Activated CD4-positive, alpha-beta T cell treated with anti-CD3 and anti-CD28 coated beads for 24 hours (primary cell): ENCODE data around the gene MAP4K4.

ENCODE experiments used
- DNase-seq, 2 donors: peaks; one replicate each; pipeline ENCODE4 v3.0.0-alpha.2; 2020; ENCODE audit warnings: low read depth in 2 of 2

MAP4K4 gene

DNA sequence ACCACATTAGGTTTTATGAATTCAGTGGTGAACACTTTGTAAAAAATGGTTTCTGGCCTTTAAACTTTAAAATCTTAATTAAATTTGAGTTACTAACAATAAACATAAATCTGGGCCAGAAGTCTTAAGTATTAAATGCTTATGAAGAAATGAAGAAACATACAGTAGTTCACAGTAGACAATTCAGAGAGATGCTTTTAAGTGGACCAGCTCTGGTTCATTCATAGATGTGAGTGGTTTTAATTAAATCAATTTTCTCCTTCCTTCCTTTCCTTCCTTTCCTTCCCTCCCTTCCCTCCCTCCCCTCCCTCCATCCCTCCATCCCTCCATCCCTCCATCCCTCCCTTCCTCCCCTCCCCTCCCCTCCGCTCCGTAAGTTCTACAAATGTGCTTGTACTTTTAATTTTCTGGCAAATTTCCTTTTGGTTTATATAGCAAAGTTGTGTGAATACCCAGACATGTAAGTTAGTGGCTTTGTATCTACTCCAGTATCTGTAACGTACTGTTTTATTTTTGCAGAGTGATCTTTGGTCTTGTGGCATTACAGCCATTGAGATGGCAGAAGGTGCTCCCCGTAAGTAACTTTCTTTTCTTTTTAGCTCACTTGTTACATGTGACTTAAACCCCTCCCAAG is 136.5 kb downstream of the MAP4K4 start:
- DNase-seq: no peak

DNA sequence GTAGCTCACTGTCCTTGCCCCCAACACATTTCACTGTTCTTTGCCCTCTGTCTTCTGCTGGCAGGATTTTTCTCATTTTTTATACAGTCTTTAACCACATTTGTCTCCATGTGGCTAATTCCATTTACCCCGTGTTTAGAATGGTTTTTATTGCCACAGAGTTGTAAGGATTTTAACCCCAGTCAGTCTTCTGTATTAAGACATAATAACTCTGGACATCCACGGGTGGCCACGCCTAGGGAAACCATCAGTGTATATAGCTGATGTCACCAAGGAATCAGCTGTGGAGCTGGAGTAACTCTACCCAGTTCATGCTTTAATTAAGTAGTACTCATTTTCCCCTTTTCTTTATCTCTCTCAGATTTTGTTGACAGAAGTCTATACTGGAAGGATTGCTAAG is 139.8 kb downstream of the MAP4K4 start:
- no peak for DNase-seq

DNA sequence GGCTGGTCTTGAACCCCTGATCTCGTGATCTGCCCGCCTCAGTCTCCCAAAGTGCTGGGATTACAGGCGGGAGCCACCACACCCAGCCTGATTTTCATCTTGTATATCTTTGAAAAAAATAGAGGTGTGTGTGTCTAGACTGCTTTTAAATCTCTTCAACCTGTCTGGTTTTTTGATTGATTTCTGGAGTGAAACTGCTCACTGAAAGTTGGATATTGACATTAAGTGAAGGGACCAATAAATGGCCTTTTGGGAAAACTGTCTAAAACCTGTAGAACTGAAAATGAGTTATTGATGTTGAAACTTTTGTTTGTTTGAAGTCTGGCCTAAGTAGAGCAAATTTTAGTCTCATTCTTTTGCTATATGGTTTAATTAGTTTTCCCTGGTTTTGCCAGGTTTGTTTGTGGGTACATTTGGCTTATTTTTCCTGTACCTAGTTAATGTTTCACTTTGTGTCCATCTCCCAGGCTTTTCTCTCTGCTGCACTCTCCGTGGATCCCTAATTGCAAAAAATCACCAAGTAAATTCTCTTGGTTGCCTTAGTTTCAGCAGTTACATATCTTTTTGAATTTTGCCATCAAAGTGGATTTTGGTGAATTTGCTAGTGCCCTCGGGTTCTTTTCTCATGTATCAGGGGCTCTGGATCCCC is 144.3 kb downstream of the MAP4K4 start:
- DNase-seq: no peak

DNA sequence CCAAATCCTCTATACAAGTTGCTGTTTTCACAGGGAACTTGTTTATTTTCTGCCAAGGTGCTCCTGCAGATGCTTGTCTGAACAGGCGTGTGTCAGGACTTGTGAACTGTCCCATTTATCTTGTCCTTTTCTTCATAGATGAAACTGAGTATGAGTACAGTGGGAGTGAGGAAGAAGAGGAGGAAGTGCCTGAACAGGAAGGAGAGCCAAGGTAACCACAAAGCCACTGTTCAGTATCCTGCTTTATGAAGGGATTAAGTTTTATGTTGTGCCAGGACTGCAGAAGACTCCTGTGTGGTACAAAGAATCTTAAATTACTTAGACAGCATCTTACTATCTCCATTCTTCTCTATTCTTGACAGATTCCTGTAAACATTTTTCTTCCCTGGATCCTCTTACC is 145.0 kb downstream of the MAP4K4 start:
- DNase-seq: no peak

- no peak for DNase-seq
These were observed 145.5 kb downstream of the MAP4K4 start for GRCh38 chr2:101843048-101843447.

DNA sequence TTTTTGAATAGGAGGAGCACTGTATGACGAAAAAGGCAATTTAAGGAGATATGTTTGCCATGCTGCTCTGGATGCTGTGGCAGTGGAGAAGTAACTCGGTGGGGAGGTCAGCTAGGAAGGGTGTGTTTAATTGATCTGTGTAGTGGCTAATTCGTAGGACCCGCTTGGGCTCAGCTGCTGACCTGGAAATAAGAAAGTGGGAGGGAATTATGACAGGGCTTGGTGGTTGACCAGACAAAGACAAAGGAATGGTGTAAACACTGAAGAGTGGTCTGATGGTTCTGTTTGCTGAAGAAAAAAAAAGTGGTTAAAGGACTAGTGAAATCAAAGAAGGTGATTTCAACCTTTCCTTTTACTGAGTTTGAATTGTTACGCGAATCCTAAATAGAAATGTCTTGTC is 146.0 kb downstream of the MAP4K4 start:
- DNase-seq: no peak

- no peak for DNase-seq
These were observed 146.6 kb downstream of the MAP4K4 start for GRCh38 chr2:101844055-101844635.

DNA sequence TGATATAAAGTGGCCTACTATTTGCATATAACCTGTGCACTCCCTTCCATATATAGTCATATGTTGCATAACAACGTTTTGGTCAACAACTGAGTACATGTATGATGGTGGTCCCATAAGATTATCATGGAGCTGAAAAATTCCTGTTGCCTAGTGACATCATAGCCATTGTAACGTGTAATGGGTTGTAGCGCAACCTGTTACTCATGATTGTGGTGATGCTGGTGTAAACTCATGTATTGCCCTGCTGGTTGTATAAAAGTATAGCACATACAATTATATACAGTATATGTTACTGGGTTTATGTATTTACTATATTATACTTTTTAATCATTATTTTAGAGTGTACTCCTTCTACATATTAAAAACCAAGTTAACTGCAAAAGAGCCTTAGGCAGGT is 149.5 kb downstream of the MAP4K4 start:
- no peak for DNase-seq

DNA sequence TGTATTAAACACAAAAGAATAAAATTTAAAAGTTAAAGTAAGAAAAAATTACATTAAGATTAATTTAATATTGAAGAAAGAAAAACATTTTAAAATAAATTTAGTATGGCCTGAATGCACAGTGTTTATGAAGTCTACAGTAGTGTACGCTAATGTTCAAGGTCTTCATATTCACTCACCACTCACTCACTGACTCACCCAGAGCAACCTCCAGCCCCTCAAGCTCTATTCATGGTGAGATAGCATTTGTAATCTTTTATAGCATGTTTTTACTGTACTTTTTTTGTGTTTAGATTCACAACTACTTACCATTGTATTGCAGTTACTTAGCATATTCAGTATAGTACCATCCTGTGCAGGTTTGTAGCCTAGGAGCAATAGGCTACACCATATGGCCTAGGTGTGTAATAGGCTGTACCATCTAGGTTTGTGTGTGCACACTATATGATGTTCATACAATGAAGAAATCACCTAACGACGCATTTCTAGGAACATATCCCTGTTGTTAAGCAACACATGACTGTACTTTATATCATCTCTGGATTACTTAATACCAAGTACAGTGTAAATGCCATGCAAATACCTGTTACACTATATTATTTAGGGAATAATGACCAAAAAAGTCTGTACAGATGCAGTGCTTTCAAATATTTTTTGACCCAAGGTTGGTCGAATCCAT is 150.3 kb downstream of the MAP4K4 start:
- no peak for DNase-seq

GRCh38 chr2:101848769-101849410 is 151.4 kb downstream of the MAP4K4 start:
- no peak for DNase-seq

DNA sequence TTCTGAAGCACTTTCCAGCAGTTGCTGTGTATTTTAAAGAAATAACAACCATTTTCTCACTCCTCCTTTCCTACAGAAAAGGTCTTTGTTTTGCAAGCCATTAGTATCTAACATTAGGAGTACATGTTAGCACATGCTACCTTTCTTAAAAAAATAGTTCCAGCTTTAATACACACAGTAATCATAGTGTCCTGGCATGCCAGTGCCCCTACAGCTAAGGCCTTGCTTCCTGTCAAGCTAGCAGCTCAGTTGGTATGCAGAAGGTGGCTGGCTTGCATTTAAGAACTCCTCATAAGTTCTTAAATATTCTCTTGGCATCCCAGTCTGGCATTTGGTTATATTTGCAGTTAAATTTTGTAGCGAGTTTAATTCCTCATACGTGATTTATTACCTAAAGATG is 152.9 kb downstream of the MAP4K4 start:
- no peak for DNase-seq

DNA sequence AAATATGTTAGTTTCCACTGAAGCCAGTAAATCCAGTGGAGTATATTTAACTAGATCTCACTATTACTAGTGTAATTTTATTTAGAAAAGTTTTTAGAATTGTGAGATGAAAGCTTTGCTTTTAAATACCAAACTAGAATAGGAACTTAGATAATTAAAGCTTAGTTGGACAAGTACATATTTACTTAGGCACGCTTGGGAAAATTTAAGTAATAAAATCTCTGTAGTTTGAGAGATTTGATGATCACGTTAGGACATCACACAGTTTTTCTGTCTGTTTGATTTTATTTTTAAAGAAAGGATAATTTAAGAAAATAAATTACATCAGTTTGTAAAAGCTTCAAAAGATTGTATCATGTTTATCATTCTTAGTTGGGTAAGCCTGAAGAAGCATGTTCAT is 153.5 kb downstream of the MAP4K4 start:
- DNase-seq: no peak

- DNase-seq: no peak
These were observed 155.3 kb downstream of the MAP4K4 start for GRCh38 chr2:101852824-101853223.

GRCh38 chr2:101854877-101855276 is 157.4 kb downstream of the MAP4K4 start:
- no peak for DNase-seq

GRCh38 chr2:101855776-101856175 is 158.3 kb downstream of the MAP4K4 start:
- no peak for DNase-seq

DNA sequence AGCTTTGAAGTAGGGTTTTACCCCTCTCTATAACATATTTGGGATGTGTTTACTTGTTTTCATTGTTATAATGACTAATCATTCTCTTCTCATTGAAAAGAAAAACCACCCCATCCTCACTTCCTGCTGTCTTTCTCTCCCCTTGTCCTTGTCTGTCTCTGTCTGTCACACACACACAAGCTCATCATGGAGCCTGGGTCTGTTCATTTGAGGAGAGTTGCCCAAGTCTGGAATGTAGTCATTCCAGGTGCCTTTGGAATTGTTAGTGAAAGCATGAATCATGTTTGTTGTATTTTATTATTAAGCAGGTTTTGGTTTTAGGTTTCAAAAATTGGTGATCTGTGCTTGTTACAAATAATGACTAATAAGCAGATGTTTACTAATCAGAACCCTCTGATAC is 160.7 kb downstream of the MAP4K4 start:
- no peak for DNase-seq

- DNase-seq: no peak
These were observed 161.4 kb downstream of the MAP4K4 start for GRCh38 chr2:101858910-101859309.

- DNase-seq: no peak
These were observed 162.1 kb downstream of the MAP4K4 start for GRCh38 chr2:101859604-101860003.

- DNase-seq: no peak
These were observed 162.7 kb downstream of the MAP4K4 start for GRCh38 chr2:101860157-101860556.

- DNase-seq: no peak
These were observed 163.3 kb downstream of the MAP4K4 start for GRCh38 chr2:101860782-101861181.

DNA sequence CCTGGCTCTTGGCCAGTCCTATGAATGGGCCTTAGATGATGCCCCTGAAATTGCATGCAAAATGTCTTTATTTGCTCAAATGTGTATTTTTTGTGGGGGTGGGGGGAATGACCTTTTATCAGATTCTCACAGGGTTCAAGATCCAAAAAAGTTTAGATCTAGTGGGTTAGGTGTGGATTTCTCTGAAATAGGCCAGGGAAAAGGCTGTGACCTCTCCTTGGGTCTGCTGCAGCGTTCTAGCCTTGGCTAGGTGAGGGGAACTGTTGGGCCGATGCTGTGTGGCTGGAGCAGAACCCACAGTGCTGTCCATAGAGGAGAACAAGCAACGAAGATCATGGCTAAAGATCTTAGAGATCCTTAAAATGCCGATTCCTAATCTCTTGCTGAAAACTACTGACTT is 163.9 kb downstream of the MAP4K4 start:
- DNase-seq: no peak

DNA sequence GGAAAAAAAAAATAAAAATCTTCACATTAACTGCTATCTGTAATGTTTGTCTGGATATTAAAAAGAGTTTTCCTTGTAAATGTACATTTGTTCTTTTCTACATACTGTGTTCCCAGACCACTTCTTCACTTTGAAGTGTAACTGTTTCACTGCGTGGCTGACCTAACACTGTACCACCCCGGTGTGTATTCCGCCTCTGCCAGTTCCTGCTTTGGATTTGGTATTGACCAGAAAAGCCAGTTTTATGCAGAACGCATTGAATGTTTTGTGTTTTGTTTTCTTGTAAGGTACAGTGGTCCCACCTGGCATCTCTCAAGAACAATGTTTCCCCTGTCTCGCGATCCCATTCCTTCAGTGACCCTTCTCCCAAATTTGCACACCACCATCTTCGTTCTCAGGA is 166.0 kb downstream of the MAP4K4 start:
- DNase-seq: no peak
